A549 treated with AZD9567 at 1 μM for 4 hours (cell line): ENCODE measurements around the gene RNF152. TPM values are rescaled to one million over a fixed set of nuclear protein-coding genes. Genes with fewer than 3 reads are reported as not detected.

Experiments
- total RNA-seq: library from RNA; stranded (reverse); fragments of 200-300 nt; extraction: Qiagen RNA extraction; gene quantifications from 5 replicates; pipeline ENCODE4 v1.2.3, GENCODE V29; 2022; ENCODE audit not compliant: insufficient read depth

Gene RNF152, protein sequence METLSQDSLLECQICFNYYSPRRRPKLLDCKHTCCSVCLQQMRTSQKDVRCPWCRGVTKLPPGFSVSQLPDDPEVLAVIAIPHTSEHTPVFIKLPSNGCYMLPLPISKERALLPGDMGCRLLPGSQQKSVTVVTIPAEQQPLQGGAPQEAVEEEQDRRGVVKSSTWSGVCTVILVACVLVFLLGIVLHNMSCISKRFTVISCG
- total RNA-seq, result 0.06 to 0.17 TPM (median 0.14 TPM) in 4 of 5 replicates, not detected in the other

DNA sequence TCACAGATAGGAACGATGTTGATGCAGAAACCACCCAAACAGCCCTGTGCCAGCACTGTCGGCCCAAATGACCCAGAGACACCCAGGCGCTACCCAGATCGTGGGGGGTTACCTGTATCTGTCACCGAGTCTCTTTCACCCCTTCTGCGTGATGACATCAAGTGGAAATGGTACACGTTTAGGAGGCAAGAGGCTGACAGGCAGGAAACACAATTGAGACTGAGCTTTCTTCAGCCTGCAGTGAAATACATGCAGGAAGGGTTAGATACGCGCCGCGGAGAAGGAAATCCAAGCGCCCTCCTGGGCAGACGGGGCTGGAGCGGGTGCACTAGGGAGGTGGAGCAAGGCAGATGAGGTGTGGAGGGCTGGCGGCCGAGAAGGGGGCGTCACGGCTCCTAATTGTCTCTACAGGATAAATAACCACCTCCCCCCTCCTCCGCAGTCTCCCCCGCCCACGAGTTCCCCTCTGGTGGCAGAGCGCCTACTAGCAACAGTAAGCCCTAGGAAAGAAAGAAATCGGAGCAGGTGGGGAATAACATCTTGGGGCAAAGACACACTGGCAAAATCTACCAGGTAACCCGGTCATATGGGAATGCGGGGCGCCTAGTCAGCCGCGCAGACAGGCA lies at the start of gene RNF152:
Gene RNF152, minus strand, starts transcription at position 325 of the 626 bp plus-strand sequence. CDS start 76,544 bp downstream, outside the sequence.

